Measurements from ENCODE around the gene DLGAP1. TPM values are rescaled to one million over a fixed set of nuclear protein-coding genes. Genes with fewer than 3 reads are reported as not detected.

The DLGAP1 gene
- total and polyA plus RNA-seq, 2 donors = 0.24 to 0.41 TPM

DNA sequence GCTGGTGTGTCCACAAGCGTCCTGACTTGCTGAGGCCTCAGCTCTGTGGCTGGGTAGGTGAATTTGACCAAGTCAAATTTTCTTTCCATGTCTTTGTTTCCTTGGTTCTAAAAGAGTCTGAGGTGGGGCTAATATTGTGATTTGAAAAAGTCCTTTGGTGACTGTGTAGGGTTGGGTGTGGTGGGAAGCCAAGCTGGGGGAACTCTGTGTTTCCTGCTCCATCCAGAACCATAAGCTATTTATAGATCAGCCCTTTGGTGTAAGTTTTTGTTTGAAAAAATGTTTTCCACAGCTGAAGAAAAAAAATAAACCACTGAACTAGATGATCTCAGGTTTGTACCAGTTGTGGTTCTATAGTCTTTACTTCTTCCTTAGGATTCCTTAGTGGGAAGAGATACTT, 542.4 kb downstream of the DLGAP1 start:
- WGBS = 96% methylated on average over 1 of the region's 1 CpG
- no peaks in the 10 kb centered on the region for H3K27me3 ChIP-seq (ENCODE audit: control insufficient read depth in 2 of 2, insufficient read depth in 1 of 2, low read length in 1 of 2)

DNA sequence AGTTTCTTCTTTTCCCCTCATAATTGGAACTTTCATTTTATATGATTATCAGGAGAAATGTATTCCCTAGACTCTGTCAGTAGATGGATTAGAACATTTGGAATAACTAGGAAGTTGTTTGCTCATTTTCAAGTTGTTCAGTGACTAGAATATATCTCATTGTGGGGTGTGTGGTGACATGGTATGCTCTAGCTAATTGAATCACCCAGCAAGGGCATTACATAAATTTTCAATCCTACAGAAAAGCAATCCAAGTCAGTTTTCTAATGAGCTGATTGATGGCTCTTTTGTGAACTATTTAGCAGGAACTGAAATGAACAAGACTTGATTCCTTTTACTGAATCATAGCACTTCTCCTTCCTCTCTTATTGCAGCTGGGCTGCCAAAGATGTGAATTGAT, 543.7 kb downstream of the DLGAP1 start:
- no peak for DNase-seq (ENCODE audit: low read depth in 6 of 9, low spot score in 9 of 9)
- Histone ChIP-seq H3K4me1 (ENCODE audit: control insufficient read depth in 2 of 2, insufficient read depth in 2 of 2, low read length in 2 of 2) (no peaks in the 10 kb centered on the region), H3K9me3 (ENCODE audit: control insufficient read depth in 2 of 2, insufficient read depth in 1 of 2, low read length in 1 of 2) (no peaks in the 10 kb centered on the region), H3K27ac (ENCODE audit: low read depth in 1 of 2, low read length in 1 of 2) (no peak overlapping the region), H3K36me3 (ENCODE audit: control insufficient read depth in 2 of 2, insufficient read depth in 2 of 2, low read length in 1 of 2) (no peaks in the 10 kb centered on the region), H3K4me3 (ENCODE audit: low read length in 2 of 2) (no peak overlapping the region), H3K27me3 (ENCODE audit: control insufficient read depth in 2 of 2, insufficient read depth in 1 of 2, low read length in 1 of 2) (no peaks in the 10 kb centered on the region)

More for the DNA sequence above, 542.4 kb downstream of the DLGAP1 start:
- H3K4me3 ChIP-seq (ENCODE audit: low read length in 2 of 2) = no peak overlapping the region
- DNase-seq (ENCODE audit: low read depth in 6 of 9, low spot score in 9 of 9) = no peak
- no peaks in the 10 kb centered on the region for H3K36me3 ChIP-seq (ENCODE audit: control insufficient read depth in 2 of 2, insufficient read depth in 2 of 2, low read length in 1 of 2)
- H3K27ac ChIP-seq (ENCODE audit: low read depth in 1 of 2, low read length in 1 of 2) = no peak overlapping the region
- H3K9me3 ChIP-seq (ENCODE audit: control insufficient read depth in 2 of 2, insufficient read depth in 1 of 2, low read length in 1 of 2) = no peaks in the 10 kb centered on the region
- no peaks in the 10 kb centered on the region for H3K4me1 ChIP-seq (ENCODE audit: control insufficient read depth in 2 of 2, insufficient read depth in 2 of 2, low read length in 2 of 2)

DNA sequence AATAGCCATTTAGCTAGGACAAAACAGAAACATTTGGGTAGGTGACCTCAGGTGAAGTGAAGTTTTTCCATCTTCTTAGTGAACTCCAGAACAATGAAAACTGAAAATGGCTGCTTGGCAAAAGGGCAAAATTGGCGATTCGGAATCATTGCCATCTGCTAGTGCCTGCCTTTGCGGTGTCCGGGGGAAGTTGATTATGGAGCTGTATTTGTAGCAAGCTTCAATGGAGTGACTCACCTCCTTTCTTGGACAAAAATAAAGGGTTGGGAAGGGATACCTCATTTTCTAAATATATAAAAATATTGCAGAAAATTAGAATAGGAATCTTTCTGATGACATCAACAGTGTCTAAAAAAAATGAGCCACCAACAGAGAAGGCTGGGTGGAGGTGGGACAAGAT, 544.6 kb downstream of the DLGAP1 start:
- Histone ChIP-seq H3K27ac (ENCODE audit: low read depth in 1 of 2, low read length in 1 of 2) (no peak overlapping the region), H3K9me3 (ENCODE audit: control insufficient read depth in 2 of 2, insufficient read depth in 1 of 2, low read length in 1 of 2) (no peaks in the 10 kb centered on the region), H3K4me1 (ENCODE audit: control insufficient read depth in 2 of 2, insufficient read depth in 2 of 2, low read length in 2 of 2) (no peaks in the 10 kb centered on the region), H3K36me3 (ENCODE audit: control insufficient read depth in 2 of 2, insufficient read depth in 2 of 2, low read length in 1 of 2) (no peaks in the 10 kb centered on the region), H3K4me3 (ENCODE audit: low read length in 2 of 2) (no peak overlapping the region), H3K27me3 (ENCODE audit: control insufficient read depth in 2 of 2, insufficient read depth in 1 of 2, low read length in 1 of 2) (no peaks in the 10 kb centered on the region)
- WGBS = 98% methylated on average over 4 of the region's 4 CpGs
- DNase-seq (ENCODE audit: low read depth in 6 of 9, low spot score in 9 of 9) = no peak

DNA sequence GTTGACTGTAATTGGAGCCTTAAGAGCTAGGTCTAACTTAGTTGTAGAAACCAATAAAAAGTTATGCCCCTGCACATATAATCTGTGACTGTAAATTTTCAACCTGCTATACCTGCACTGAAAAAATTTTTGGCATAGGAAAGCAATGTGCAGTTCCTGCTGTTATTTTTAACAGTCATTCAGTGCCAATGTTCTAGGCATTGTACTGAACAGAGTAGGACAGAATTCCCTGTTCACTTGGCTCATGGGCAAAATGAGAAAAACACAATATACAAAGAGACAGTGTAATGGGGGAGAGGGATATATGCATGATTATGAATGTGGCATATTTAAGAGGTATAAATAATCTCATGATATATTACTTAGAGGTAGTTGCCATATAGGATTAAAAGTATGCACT, 547.2 kb downstream of the DLGAP1 start:
- Histone ChIP-seq H3K36me3 (ENCODE audit: control insufficient read depth in 2 of 2, insufficient read depth in 2 of 2, low read length in 1 of 2) (no peaks in the 10 kb centered on the region), H3K27ac (ENCODE audit: low read depth in 1 of 2, low read length in 1 of 2) (no peak overlapping the region), H3K27me3 (ENCODE audit: control insufficient read depth in 2 of 2, insufficient read depth in 1 of 2, low read length in 1 of 2) (no peaks in the 10 kb centered on the region), H3K4me1 (ENCODE audit: control insufficient read depth in 2 of 2, insufficient read depth in 2 of 2, low read length in 2 of 2) (no peaks in the 10 kb centered on the region), H3K9me3 (ENCODE audit: control insufficient read depth in 2 of 2, insufficient read depth in 1 of 2, low read length in 1 of 2) (no peaks in the 10 kb centered on the region), H3K4me3 (ENCODE audit: low read length in 2 of 2) (no peak overlapping the region)
- DNase-seq (ENCODE audit: low read depth in 6 of 9, low spot score in 9 of 9) = no peak

- Histone ChIP-seq H3K4me3 (ENCODE audit: low read length in 2 of 2) (no peak overlapping the region), H3K27me3 (ENCODE audit: control insufficient read depth in 2 of 2, insufficient read depth in 1 of 2, low read length in 1 of 2) (no peaks in the 10 kb centered on the region), H3K4me1 (ENCODE audit: control insufficient read depth in 2 of 2, insufficient read depth in 2 of 2, low read length in 2 of 2) (no peaks in the 10 kb centered on the region), H3K27ac (ENCODE audit: low read depth in 1 of 2, low read length in 1 of 2) (no peak overlapping the region), H3K36me3 (ENCODE audit: control insufficient read depth in 2 of 2, insufficient read depth in 2 of 2, low read length in 1 of 2) (no peaks in the 10 kb centered on the region), H3K9me3 (ENCODE audit: control insufficient read depth in 2 of 2, insufficient read depth in 1 of 2, low read length in 1 of 2) (no peaks in the 10 kb centered on the region)
- no peak for DNase-seq (ENCODE audit: low read depth in 6 of 9, low spot score in 9 of 9)
- WGBS = 90% methylated on average over 3 of the region's 3 CpGs
Observed at GRCh38 chr18:3906116-3906750, 548.9 kb downstream of the DLGAP1 start.

DNA sequence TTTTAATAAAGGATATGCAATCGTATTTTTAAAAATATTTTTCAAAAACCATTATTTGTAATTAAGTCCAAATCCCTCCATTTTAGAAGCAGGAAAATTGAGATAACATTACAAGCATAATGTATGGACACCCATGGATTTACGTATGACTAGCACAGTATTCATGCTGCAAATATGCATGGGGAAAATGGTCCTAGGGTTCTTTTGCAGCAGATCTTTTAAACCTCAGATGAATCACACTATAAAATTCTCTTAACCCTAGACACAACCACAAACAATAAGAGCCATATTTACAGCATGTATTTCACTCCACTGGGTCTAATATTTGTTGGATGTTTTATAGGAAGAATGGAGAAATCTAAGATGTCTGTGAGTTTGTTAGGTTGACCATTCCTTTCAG, 551.8 kb downstream of the DLGAP1 start:
- no peak overlapping the region for H3K27ac ChIP-seq (ENCODE audit: low read depth in 1 of 2, low read length in 1 of 2)
- H3K9me3 ChIP-seq (ENCODE audit: control insufficient read depth in 2 of 2, insufficient read depth in 1 of 2, low read length in 1 of 2) = no peaks in the 10 kb centered on the region
- no peaks in the 10 kb centered on the region for H3K4me1 ChIP-seq (ENCODE audit: control insufficient read depth in 2 of 2, insufficient read depth in 2 of 2, low read length in 2 of 2)
- no peak overlapping the region for H3K4me3 ChIP-seq (ENCODE audit: low read length in 2 of 2)
- no peak for DNase-seq (ENCODE audit: low read depth in 6 of 9, low spot score in 9 of 9)
- no peaks in the 10 kb centered on the region for H3K36me3 ChIP-seq (ENCODE audit: control insufficient read depth in 2 of 2, insufficient read depth in 2 of 2, low read length in 1 of 2)
- no peaks in the 10 kb centered on the region for H3K27me3 ChIP-seq (ENCODE audit: control insufficient read depth in 2 of 2, insufficient read depth in 1 of 2, low read length in 1 of 2)
- WGBS = 90% methylated on average over 2 of the region's 2 CpGs

DNA sequence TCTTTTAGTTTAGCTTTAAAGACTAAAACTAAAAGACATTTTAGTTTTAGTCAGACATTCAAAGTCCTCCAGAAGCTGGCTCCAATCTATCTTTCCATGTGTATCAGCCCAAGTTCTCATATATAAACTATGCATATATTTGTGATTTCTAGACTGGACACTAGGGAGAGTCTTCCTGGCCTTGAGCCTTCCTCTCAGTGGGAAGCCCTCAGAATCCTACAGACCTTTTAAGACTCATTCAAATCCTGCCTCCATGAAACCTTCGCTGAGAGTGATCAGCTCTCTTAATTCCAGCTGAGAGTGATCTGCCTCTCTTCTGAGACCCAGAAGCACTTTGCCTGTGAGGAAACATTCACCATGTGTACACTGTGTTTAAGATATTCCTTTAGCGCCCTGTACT, 552.4 kb downstream of the DLGAP1 start:
- H3K4me1 ChIP-seq (ENCODE audit: control insufficient read depth in 2 of 2, insufficient read depth in 2 of 2, low read length in 2 of 2) = no peaks in the 10 kb centered on the region
- no peak overlapping the region for H3K4me3 ChIP-seq (ENCODE audit: low read length in 2 of 2)
- H3K36me3 ChIP-seq (ENCODE audit: control insufficient read depth in 2 of 2, insufficient read depth in 2 of 2, low read length in 1 of 2) = no peaks in the 10 kb centered on the region
- H3K9me3 ChIP-seq (ENCODE audit: control insufficient read depth in 2 of 2, insufficient read depth in 1 of 2, low read length in 1 of 2) = no peaks in the 10 kb centered on the region
- H3K27ac ChIP-seq (ENCODE audit: low read depth in 1 of 2, low read length in 1 of 2) = no peak overlapping the region
- no peaks in the 10 kb centered on the region for H3K27me3 ChIP-seq (ENCODE audit: control insufficient read depth in 2 of 2, insufficient read depth in 1 of 2, low read length in 1 of 2)
- 95% methylated on average over 2 of the region's 2 CpGs for WGBS
- DNase-seq (ENCODE audit: low read depth in 6 of 9, low spot score in 9 of 9) = no peak

- no peak for DNase-seq (ENCODE audit: low read depth in 6 of 9, low spot score in 9 of 9)
- H3K27me3 ChIP-seq (ENCODE audit: control insufficient read depth in 2 of 2, insufficient read depth in 1 of 2, low read length in 1 of 2) = no peaks in the 10 kb centered on the region
- 88% methylated on average over 2 of the region's 2 CpGs for WGBS
- no peak overlapping the region for H3K4me3 ChIP-seq (ENCODE audit: low read length in 2 of 2)
- H3K27ac ChIP-seq (ENCODE audit: low read depth in 1 of 2, low read length in 1 of 2) = no peak overlapping the region
- H3K9me3 ChIP-seq (ENCODE audit: control insufficient read depth in 2 of 2, insufficient read depth in 1 of 2, low read length in 1 of 2) = no peaks in the 10 kb centered on the region
- no peaks in the 10 kb centered on the region for H3K36me3 ChIP-seq (ENCODE audit: control insufficient read depth in 2 of 2, insufficient read depth in 2 of 2, low read length in 1 of 2)
- no peaks in the 10 kb centered on the region for H3K4me1 ChIP-seq (ENCODE audit: control insufficient read depth in 2 of 2, insufficient read depth in 2 of 2, low read length in 2 of 2)
Observed at GRCh38 chr18:3901811-3902210, 553.3 kb downstream of the DLGAP1 start.

DNA sequence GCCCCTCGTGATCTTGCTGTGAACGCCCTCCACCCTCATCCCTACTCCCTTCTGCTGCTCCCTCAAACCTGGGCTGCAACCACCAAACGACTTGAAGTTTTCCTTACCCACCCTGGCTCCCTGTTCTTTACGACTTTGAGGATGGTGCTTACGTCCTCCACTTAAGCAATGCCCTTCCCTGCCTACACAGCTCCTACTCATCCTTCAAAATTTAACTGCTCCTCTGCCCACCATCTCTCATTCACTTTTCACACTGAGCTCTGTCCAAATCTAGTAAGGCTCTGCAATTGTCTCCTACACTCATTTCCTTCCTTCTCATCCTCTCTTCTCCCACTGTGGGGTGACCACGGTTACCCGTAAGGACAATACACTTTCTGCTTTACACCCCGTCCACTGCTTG, 554.1 kb downstream of the DLGAP1 start:
- Histone ChIP-seq H3K4me1 (ENCODE audit: control insufficient read depth in 2 of 2, insufficient read depth in 2 of 2, low read length in 2 of 2) (no peaks in the 10 kb centered on the region), H3K27ac (ENCODE audit: low read depth in 1 of 2, low read length in 1 of 2) (no peak overlapping the region), H3K27me3 (ENCODE audit: control insufficient read depth in 2 of 2, insufficient read depth in 1 of 2, low read length in 1 of 2) (no peaks in the 10 kb centered on the region), H3K9me3 (ENCODE audit: control insufficient read depth in 2 of 2, insufficient read depth in 1 of 2, low read length in 1 of 2) (no peaks in the 10 kb centered on the region), H3K4me3 (ENCODE audit: low read length in 2 of 2) (no peak overlapping the region), H3K36me3 (ENCODE audit: control insufficient read depth in 2 of 2, insufficient read depth in 2 of 2, low read length in 1 of 2) (no peaks in the 10 kb centered on the region)
- WGBS = 95% methylated on average over 8 of the region's 8 CpGs
- no peak for DNase-seq (ENCODE audit: low read depth in 6 of 9, low spot score in 9 of 9)

- no peak overlapping the region for H3K27ac ChIP-seq (ENCODE audit: low read depth in 1 of 2, low read length in 1 of 2)
- H3K9me3 ChIP-seq (ENCODE audit: control insufficient read depth in 2 of 2, insufficient read depth in 1 of 2, low read length in 1 of 2) = no peaks in the 10 kb centered on the region
- no peak for DNase-seq (ENCODE audit: low read depth in 6 of 9, low spot score in 9 of 9)
- no peak overlapping the region for H3K4me3 ChIP-seq (ENCODE audit: low read length in 2 of 2)
- H3K4me1 ChIP-seq (ENCODE audit: control insufficient read depth in 2 of 2, insufficient read depth in 2 of 2, low read length in 2 of 2) = no peaks in the 10 kb centered on the region
- H3K36me3 ChIP-seq (ENCODE audit: control insufficient read depth in 2 of 2, insufficient read depth in 2 of 2, low read length in 1 of 2) = no peaks in the 10 kb centered on the region
- H3K27me3 ChIP-seq (ENCODE audit: control insufficient read depth in 2 of 2, insufficient read depth in 1 of 2, low read length in 1 of 2) = no peaks in the 10 kb centered on the region
- 90% methylated on average over 2 of the region's 2 CpGs for WGBS
Observed at GRCh38 chr18:3900327-3900726, 554.8 kb downstream of the DLGAP1 start.

Measured in thymus (tissue), 11 donors.